Smooth muscle cell (in vitro differentiated cells): ENCODE data around the gene ARL15. TPM values are rescaled to one million over a fixed set of nuclear protein-coding genes. Genes with fewer than 3 reads are reported as not detected.

Source experiments
- DNase-seq: peaks from one replicate; lab custom pipeline; 2025; ENCODE audit not compliant: unreplicated experiment; lab: John Stamatoyannopoulos, UW
- H2AFZ ChIP-seq: fragments of 200-600 bp; sonication (generic); 2 replicates; pipeline ENCODE4 v1.6.0; 2016; ENCODE audit warnings: antibody characterized with exemption, low read depth, mild to moderate bottlenecking
- H3F3A ChIP-seq: fragments of 200-600 bp; sonication (generic); 2 replicates; pipeline ENCODE4 v1.6.0; 2017; ENCODE audit warnings: antibody characterized with exemption, low read depth
- H3K27ac ChIP-seq: fragments of 200-600 bp; sonication (generic); 2 replicates; pipeline ENCODE4 v1.5.1; 2016; ENCODE audit warnings: low read depth, mild to moderate bottlenecking
- H3K27me3 ChIP-seq: fragments of 200-600 bp; sonication (generic); 2 replicates; pipeline ENCODE4 v1.6.1; 2016; ENCODE audit warnings: low read depth, mild to moderate bottlenecking
- H3K36me3 ChIP-seq: fragments of 200-600 bp; sonication (generic); 2 replicates; pipeline ENCODE4 v1.5.1; 2016; ENCODE audit warnings: low read depth
- H3K4me1 ChIP-seq: fragments of 200-600 bp; sonication (generic); 2 replicates; pipeline ENCODE4 v1.5.1; 2016; ENCODE audit warnings: low read depth
- H3K4me2 ChIP-seq: fragments of 200-600 bp; sonication (generic); 2 replicates; pipeline ENCODE4 v1.6.0; 2016; ENCODE audit warnings: mild to moderate bottlenecking
- H3K4me3 ChIP-seq: fragments of 200-600 bp; sonication (generic); 2 replicates; pipeline ENCODE4 v1.5.1; 2016; ENCODE audit warnings: mild to moderate bottlenecking
- H3K79me2 ChIP-seq: fragments of 200-600 bp; sonication (generic); 2 replicates; pipeline ENCODE4 v1.6.0; 2016; ENCODE audit warnings: low read depth, mild to moderate bottlenecking
- H3K9ac ChIP-seq: fragments of 200-600 bp; sonication (generic); 2 replicates; pipeline ENCODE4 v1.6.0; 2016; ENCODE audit warnings: low read depth
- H3K9me3 ChIP-seq: fragments of 200-600 bp; sonication (generic); replicated peaks from 2 replicates; pipeline ENCODE4 v1.5.1; 2016; ENCODE audit warnings: low read depth
- H4K20me1 ChIP-seq: fragments of 200-600 bp; sonication (generic); 2 replicates; pipeline ENCODE4 v1.6.0; 2016; ENCODE audit warnings: low read depth
- WGBS: methylation state at CpG from one replicate; pipeline ENCODE4 v1.1.7; 2016; ENCODE audit warnings: low lambda C conversion rate; 5-methylcytosine and 5-hydroxymethylcytosine counted together
- polyA plus RNA-seq: library from polyadenylated mRNA; unstranded; fragments of >200 nt; fragmentation: Nextera tagmentation; extraction: Ambion mirVana; gene quantifications from 2 replicates; pipeline ENCODE4 v1.2.1, GENCODE V29; 2016
- total RNA-seq: library from RNA; depleted of rRNA; stranded (reverse); fragments of >200 nt; gene quantifications from 2 replicates; pipeline ENCODE4 v1.2.3, GENCODE V29; 2014
- TF ChIP-seq, protein P1 (sequence below): fragments of 200-600 bp; sonication (generic); IDR thresholded peaks from 2 replicates; pipeline ENCODE4 v1.5.1; 2017; ENCODE audit warnings: borderline replicate concordance, mild to moderate bottlenecking, antibody characterized with exemption; ENCODE audit not compliant: insufficient read depth, poor library complexity, severe bottlenecking

Gene ARL15
- total and polyA plus RNA-seq, 2 experiments from 2014 or later, result 9.8 to 51.1 TPM

DNA sequence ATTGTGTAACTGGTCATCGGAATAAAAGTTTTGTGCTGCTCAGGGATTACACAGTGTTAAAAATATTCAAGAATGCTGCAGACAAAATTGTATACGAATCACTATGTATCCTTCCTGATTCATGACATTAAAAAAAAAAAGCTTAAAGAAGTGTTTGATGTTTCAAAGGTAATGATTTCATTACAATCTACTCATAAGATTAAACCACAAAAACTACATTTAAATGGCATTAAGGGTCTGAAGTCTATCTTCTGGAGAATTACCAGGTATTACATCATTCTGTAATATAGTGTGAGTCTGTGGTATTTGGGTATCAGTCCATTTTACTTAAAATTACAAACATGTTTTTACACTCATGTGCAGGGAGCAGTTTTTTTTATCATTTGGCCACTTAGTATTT lies 425.5 kb downstream of the ARL15 start:
- Histone ChIP-seq H3K4me3 (no peak overlapping the region), H3K9me3 (no peaks in the 10 kb centered on the region), H3K79me2 (no peaks in the 10 kb centered on the region), H4K20me1 (no peaks in the 10 kb centered on the region), H3F3A (peaks cover 15% of the 10 kb centered on the region), H2AFZ (peak overlapping the region; percentile 85), H3K4me1 (peaks cover 36% of the 10 kb centered on the region), H3K36me3 (no peaks in the 10 kb centered on the region), H3K4me2 (peak overlapping the region; percentile 76), H3K27ac (no peak overlapping the region), H3K27me3 (no peaks in the 10 kb centered on the region), H3K9ac (peak overlapping the region; percentile 19)
- DNase-seq, result no peak
- 67% methylated on average over 2 of the region's 2 CpGs for WGBS
- TF ChIP-seq, protein P1, sequence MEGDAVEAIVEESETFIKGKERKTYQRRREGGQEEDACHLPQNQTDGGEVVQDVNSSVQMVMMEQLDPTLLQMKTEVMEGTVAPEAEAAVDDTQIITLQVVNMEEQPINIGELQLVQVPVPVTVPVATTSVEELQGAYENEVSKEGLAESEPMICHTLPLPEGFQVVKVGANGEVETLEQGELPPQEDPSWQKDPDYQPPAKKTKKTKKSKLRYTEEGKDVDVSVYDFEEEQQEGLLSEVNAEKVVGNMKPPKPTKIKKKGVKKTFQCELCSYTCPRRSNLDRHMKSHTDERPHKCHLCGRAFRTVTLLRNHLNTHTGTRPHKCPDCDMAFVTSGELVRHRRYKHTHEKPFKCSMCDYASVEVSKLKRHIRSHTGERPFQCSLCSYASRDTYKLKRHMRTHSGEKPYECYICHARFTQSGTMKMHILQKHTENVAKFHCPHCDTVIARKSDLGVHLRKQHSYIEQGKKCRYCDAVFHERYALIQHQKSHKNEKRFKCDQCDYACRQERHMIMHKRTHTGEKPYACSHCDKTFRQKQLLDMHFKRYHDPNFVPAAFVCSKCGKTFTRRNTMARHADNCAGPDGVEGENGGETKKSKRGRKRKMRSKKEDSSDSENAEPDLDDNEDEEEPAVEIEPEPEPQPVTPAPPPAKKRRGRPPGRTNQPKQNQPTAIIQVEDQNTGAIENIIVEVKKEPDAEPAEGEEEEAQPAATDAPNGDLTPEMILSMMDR, result no peak

DNA sequence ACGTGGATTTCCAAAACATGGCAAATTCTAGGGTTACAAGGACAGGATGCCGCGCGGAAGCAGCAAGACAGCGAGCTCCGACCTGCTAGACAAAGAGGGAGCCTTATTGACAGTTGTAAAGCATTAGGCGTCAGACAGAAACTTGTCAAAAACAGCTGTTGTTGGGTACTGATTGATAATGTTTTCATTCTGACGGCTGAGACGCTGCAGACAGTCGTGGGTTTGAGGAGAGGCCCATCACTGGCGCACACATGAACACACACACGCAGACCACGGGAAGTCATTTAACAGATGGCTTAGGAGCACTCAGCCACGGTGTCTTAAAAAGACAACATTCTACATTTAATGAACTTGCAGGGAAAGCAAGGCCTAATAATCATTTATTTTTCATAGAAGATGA lies 426.0 kb downstream of the ARL15 start:
- TF ChIP-seq, protein P1, result no peak
- Histone ChIP-seq H3K4me2 (peak overlapping the region; percentile 76), H3F3A (peaks cover 15% of the 10 kb centered on the region), H3K79me2 (no peaks in the 10 kb centered on the region), H3K9ac (peak overlapping the region; percentile 19), H3K27ac (no peak overlapping the region), H3K9me3 (no peaks in the 10 kb centered on the region), H3K4me1 (peaks cover 36% of the 10 kb centered on the region), H3K4me3 (no peak overlapping the region), H3K36me3 (no peaks in the 10 kb centered on the region), H2AFZ (peak overlapping the region; percentile 85), H4K20me1 (no peaks in the 10 kb centered on the region), H3K27me3 (no peaks in the 10 kb centered on the region)
- 35% methylated on average over 14 of the region's 14 CpGs for WGBS
- no peak for DNase-seq

DNA sequence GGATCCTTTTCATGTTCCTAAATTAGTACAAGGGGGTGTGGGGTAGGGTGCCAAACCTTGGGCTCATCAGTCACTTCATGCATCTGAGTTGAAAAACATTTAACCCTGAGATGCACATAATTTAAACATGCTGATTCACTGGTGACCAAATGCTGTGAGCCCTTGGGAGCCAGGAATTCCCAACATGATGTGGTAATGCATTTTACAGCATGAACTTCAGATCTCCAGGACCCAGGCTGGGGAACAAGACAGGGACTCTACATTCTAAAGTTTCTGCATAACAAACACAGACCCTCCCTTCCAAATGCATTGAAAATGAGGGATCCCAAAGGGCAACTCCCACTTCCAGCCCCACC lies 427.7 kb downstream of the ARL15 start:
- Histone ChIP-seq H2AFZ (no peak overlapping the region), H3K79me2 (no peaks in the 10 kb centered on the region), H3F3A (peaks cover 19% of the 10 kb centered on the region), H3K27ac (no peak overlapping the region), H3K4me3 (no peak overlapping the region), H4K20me1 (no peaks in the 10 kb centered on the region), H3K4me1 (peaks cover 36% of the 10 kb centered on the region), H3K36me3 (no peaks in the 10 kb centered on the region), H3K9me3 (no peaks in the 10 kb centered on the region), H3K4me2 (no peak overlapping the region), H3K9ac (no peak overlapping the region), H3K27me3 (no peaks in the 10 kb centered on the region)
- no peak for DNase-seq
- TF ChIP-seq, protein P1, result no peak

DNA sequence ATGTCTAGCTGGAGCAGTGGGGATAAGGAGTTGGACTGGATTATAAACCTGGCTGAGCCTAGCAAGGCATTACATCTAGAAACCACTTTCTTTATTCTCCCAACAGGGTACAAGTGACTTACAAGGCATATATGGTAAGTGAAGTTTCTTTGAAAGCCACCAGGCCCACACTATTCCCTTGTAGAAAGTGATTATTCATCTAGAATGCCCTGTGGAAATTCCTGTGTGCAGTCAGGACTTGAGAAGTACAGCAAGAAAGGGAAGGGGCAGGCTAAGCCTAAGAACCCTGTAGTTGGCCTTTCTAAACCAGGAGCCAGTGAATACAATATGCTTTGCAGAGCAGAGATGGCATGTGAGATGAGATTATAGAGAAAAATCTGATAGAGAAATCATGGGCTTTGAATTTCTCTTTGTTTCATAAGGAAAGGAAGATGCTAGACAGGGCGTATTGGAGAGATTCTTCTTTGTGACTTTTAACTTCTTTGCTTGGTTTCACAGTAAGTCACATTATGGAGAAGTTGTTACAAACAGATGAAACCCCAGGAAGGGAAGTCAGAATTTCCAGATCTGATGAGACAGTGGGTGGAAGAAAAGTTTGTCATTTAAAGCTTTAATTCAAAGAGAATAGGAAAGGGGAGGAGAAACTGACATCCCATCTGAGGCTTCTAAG lies 428.2 kb downstream of the ARL15 start:
- Histone ChIP-seq H3K4me1 (peaks cover 36% of the 10 kb centered on the region), H3K27ac (no peak overlapping the region), H3F3A (peaks cover 21% of the 10 kb centered on the region), H3K9ac (no peak overlapping the region), H4K20me1 (no peaks in the 10 kb centered on the region), H3K9me3 (no peaks in the 10 kb centered on the region), H3K4me2 (no peak overlapping the region), H3K4me3 (no peak overlapping the region), H2AFZ (no peak overlapping the region), H3K27me3 (no peaks in the 10 kb centered on the region), H3K36me3 (no peaks in the 10 kb centered on the region), H3K79me2 (no peaks in the 10 kb centered on the region)
- TF ChIP-seq, protein P1, result no peak
- DNase-seq, result no peak
- 85% methylated on average over 1 of the region's 1 CpG for WGBS
